Activated naive CD4-positive, alpha-beta T cell treated with anti-CD3 and anti-CD28 coated beads, Interleukin-2, amount 10 ng/mL, durations not matched to agents 7 days and 5 days (primary cell): ENCODE results near the gene ITGAL.
A peak's percentile ranks its signal among the peaks of the same experiment; 100 is the strongest.

Source experiments
- CTCF ChIA-PET: fragments of 350-600 bp; sonication (Branson Sonifier 250); formaldehyde crosslinking; loops from one replicate; lab custom pipeline; 2021; ENCODE audit warnings: antibody characterized with exemption; lab: Charles Lee
- DNase-seq: peaks from one replicate; pipeline ENCODE4 v3.0.0-alpha.2; 2020
- H3K27ac Mint-ChIP-seq: one replicate; pipeline ENCODE4 v1.8.0; 2021; ENCODE audit warnings: mild to moderate bottlenecking, moderate library complexity, mixed read lengths
- H3K27me3 Mint-ChIP-seq: one replicate; pipeline ENCODE4 v1.8.0; 2021; ENCODE audit warnings: mild to moderate bottlenecking, mixed read lengths
- H3K36me3 Mint-ChIP-seq: one replicate; pipeline ENCODE4 v1.8.0; 2021; ENCODE audit warnings: mixed read lengths
- H3K4me1 Mint-ChIP-seq: one replicate; pipeline ENCODE4 v1.8.0; 2021; ENCODE audit warnings: mixed read lengths
- H3K4me3 Mint-ChIP-seq: one replicate; pipeline ENCODE4 v1.8.0; 2021; ENCODE audit warnings: mild to moderate bottlenecking, moderate library complexity, mixed read lengths
- H3K9me3 Mint-ChIP-seq: one replicate; pipeline ENCODE4 v1.8.0; 2021; ENCODE audit warnings: mixed read lengths

The ITGAL gene

DNA sequence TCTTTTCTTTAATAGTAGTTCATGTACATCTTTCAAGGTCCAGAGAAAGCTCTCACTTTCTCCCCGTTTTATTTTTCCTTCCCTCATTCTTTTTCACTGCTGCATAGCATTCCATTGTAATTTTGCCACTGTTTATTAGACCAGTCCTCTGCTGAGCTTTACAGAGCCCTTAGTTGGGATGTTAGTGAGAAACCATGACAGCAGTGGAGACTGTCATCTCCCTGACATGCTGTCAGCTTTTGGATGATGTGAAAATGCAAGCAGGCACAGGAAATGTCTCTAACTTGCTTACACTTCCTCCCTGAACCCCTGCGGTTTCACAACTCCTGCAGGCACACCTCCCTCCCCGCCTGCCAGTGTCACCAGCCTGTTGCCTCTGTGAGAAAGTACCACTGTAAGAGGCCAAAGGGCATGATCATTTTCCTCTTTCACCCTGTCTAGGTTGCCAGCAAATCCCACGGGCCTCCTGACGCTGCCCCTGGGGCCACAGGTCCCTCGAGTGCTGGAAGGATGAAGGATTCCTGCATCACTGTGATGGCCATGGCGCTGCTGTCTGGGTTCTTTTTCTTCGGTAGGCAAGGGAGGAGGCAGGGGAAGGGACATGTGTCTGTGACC is at the start of gene ITGAL:
Gene ITGAL, plus strand, starts transcription at position 415 of the 615 bp plus-strand sequence. Its CDS starts 96 bp downstream, at position 511.
- H3K27me3 Mint-ChIP-seq, result no peaks in the 10 kb centered on the region
- peak within 1 kb of the TSS; percentile 97 for H3K27ac Mint-ChIP-seq
- peaks cover 48% of the 10 kb centered on the region for H3K36me3 Mint-ChIP-seq
- peak; percentile 91 for DNase-seq
- H3K4me3 Mint-ChIP-seq, result peak within 1 kb of the TSS; percentile 99
- CTCF ChIA-PET, result interaction anchor here (0.6 to 7.1 kb wide), 5 partner anchors 15 to 101 kb away, joined by 3 to 57 read pairs (median 8); partner anchors contain the start of gene DCTPP1
- H3K4me1 Mint-ChIP-seq, result peaks cover 73% of the 10 kb centered on the region
- H3K9me3 Mint-ChIP-seq, result no peaks in the 10 kb centered on the region

GRCh38 chr16:30428055-30428454 is 44.5 kb upstream of the ITGAL start:
- Mint-ChIP-seq H3K9me3 (no peaks in the 10 kb centered on the region), H3K4me3 (peak overlapping the region; percentile 2), H3K27ac (peak overlapping the region; percentile 8), H3K36me3 (peaks cover 24% of the 10 kb centered on the region), H3K27me3 (no peaks in the 10 kb centered on the region), H3K4me1 (peaks cover 17% of the 10 kb centered on the region)
- CTCF ChIA-PET, result no interaction called here
- no peak for DNase-seq

DNA sequence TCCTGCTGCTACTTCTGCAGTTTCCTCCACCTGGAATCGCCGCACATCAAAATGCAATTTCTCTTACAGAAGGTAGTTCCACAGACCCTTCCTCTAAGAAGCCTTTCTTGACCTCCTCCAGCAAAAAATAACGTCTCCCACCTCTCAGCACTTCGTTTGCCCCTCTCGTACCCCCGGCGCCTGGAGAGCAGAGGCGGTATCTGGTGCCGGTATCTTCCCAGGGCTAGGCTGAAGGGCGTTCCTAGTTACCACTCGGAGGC is 43.2 kb upstream of the ITGAL start:
- Mint-ChIP-seq H3K4me3 (no peak overlapping the region), H3K27ac (no peak overlapping the region)

DNA sequence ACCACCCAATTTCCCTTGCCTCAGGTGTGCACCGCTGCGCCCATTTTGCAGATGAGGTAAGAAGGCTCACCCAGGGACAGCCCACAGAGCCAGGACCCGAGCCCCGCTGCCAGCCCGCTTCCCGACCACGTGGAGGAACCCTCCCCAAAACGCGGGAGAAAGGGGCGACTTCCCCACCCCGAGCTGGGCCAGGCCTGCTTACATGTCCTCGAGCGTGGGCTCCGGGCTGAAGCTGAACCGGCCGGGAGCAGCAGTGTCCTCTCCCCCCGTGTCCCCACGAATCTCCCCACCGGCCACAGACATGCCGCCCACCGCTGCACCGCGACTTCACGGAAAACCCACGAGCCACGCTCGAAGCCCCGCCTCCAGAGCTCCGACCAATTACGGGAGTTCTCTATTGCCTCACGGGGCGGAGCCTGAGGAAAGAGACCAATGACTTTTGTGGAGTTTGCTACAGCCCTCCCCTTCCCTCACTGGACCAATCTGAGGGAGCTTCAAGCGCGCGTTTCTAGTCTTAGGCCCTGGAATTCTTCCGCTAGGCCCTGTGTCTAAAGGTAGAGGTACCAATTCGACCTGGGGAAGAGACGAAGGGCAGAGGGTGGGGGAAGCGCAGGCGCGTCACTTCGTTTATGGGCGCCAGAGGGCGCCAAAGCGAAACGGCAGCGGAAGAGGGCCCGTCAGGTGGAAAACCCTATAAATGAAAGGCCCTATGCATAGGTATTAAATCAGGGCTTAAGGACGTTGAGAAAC is 42.7 kb upstream of the ITGAL start, which contains the start of gene DCTPP1:
Gene DCTPP1, minus strand, starts transcription at position 353 of the 750 bp plus-strand sequence. Its CDS starts 50 bp downstream, at position 303.
- DNase-seq, result peak; percentile 98
- peaks cover 16% of the 10 kb centered on the region for H3K36me3 Mint-ChIP-seq
- H3K27ac Mint-ChIP-seq, result no peak within 1 kb of the TSS
- H3K9me3 Mint-ChIP-seq, result no peaks in the 10 kb centered on the region
- H3K27me3 Mint-ChIP-seq, result no peaks in the 10 kb centered on the region
- H3K4me1 Mint-ChIP-seq, result peaks cover 26% of the 10 kb centered on the region
- CTCF ChIA-PET, result interaction anchor here (0.6 to 4.0 kb wide), 45 partner anchors 9 to 338 kb away, joined by 3 to 27 read pairs (median 5); partner anchors contain the start of genes ITGAL, PRR14, SEPHS2 and TBX6
- no peak within 1 kb of the TSS for H3K4me3 Mint-ChIP-seq

More for the DNA sequence above, 43.2 kb upstream of the ITGAL start:
- Mint-ChIP-seq H3K36me3 (peaks cover 19% of the 10 kb centered on the region), H3K4me1 (peaks cover 23% of the 10 kb centered on the region), H3K9me3 (no peaks in the 10 kb centered on the region), H3K27me3 (no peaks in the 10 kb centered on the region)
- CTCF ChIA-PET, result interaction anchor here (0.6 to 4.0 kb wide), 44 partner anchors 9 to 337 kb away, joined by 3 to 27 read pairs (median 5); partner anchors contain the start of genes ITGAL, PRR14, SEPHS2 and TBX6
- DNase-seq, result no peak

- CTCF ChIA-PET, result interaction anchor here (0.6 to 4.0 kb wide), 35 partner anchors 9 to 338 kb away, joined by 3 to 27 read pairs (median 6); partner anchors contain the start of genes ITGAL, PRR14, SEPHS2 and TBX6
- Mint-ChIP-seq H3K27ac (no peak overlapping the region), H3K9me3 (no peaks in the 10 kb centered on the region)
Measured at GRCh38 chr16:30430428-30430970, 42.0 kb upstream of the ITGAL start.

DNA sequence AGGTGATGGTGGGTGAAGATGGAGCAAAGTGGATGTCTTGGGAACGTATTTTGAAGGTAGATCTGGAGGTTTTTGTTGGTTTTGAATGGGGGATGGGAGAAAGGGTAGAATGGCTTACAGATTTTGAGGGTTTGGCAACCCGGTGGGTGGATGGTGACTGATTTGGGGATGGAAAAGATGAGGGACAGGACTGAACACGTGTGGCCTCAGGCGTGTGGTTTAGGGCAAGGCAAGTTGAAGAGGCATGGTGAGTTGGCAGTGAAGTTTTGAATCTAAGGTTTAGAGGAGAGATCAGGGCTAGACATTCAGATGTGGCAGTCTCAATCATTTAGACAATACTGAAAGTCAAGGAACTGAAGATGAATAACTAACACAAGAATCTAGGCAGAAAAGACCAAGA is 37.7 kb upstream of the ITGAL start:
- Mint-ChIP-seq H3K4me3 (no peak overlapping the region), H3K9me3 (no peaks in the 10 kb centered on the region), H3K4me1 (peaks cover 15% of the 10 kb centered on the region), H3K27me3 (peaks cover 4% of the 10 kb centered on the region), H3K27ac (no peak overlapping the region), H3K36me3 (no peaks in the 10 kb centered on the region)
- CTCF ChIA-PET, result interaction anchor here (0.6 to 1.3 kb wide), 2 partner anchors 14 to 311 kb away, joined by 4 to 8 read pairs; no protein-coding TSS in a partner anchor
- DNase-seq, result no peak

More at GRCh38 chr16:30430428-30430970, 42.0 kb upstream of the ITGAL start:
- H3K4me3 Mint-ChIP-seq, result no peak overlapping the region
- H3K27me3 Mint-ChIP-seq, result no peaks in the 10 kb centered on the region
- DNase-seq, result no peak
- H3K36me3 Mint-ChIP-seq, result peaks cover 15% of the 10 kb centered on the region
- peaks cover 28% of the 10 kb centered on the region for H3K4me1 Mint-ChIP-seq

DNA sequence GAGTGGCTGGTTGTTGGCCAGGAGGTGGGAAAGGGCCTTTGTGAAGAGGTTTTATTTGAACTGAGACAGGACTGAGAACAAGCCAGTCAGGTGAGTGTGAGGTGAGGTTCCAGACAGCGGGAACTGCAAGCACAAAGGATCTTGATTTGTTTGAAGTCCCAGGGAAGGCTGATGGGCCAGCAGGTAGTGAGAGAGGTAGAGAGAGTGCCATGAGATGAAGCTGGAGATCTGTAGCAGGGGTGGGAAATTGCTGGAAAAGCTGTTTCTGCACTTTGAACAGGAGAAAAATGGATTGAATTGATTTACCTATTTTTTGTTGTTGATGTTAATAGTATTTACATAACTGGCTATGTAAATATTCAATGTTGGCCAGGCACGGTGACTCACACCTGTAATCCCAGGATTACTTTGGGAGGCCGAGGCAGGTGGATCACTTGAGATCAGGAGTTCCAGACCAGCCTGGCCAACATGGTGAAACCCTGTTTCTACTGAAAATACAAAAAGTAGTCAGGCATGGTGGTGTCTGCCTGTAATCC is 35.0 kb upstream of the ITGAL start:
- CTCF ChIA-PET, result interaction anchor here (1.0 kb wide), 1 partner anchor 91 kb away, joined by 3 read pairs; no protein-coding TSS in a partner anchor
- peaks cover 16% of the 10 kb centered on the region for H3K4me1 Mint-ChIP-seq
- H3K27me3 Mint-ChIP-seq, result peaks cover 4% of the 10 kb centered on the region
- H3K9me3 Mint-ChIP-seq, result no peaks in the 10 kb centered on the region
- DNase-seq, result no peak
- H3K27ac Mint-ChIP-seq, result no peak overlapping the region
- no peak overlapping the region for H3K4me3 Mint-ChIP-seq
- H3K36me3 Mint-ChIP-seq, result peaks cover 2% of the 10 kb centered on the region

- no peak for DNase-seq
- no peak overlapping the region for H3K27ac Mint-ChIP-seq
- H3K27me3 Mint-ChIP-seq, result peaks cover 4% of the 10 kb centered on the region
- CTCF ChIA-PET, result interaction anchor here (1.6 to 1.8 kb wide), 2 partner anchors 9 to 96 kb away, joined by 4 to 5 read pairs; partner anchors contain the start of gene DCTPP1
- peaks cover 11% of the 10 kb centered on the region for H3K36me3 Mint-ChIP-seq
- H3K4me3 Mint-ChIP-seq, result no peak overlapping the region
- H3K4me1 Mint-ChIP-seq, result peaks cover 23% of the 10 kb centered on the region
- H3K9me3 Mint-ChIP-seq, result no peaks in the 10 kb centered on the region
Measured at GRCh38 chr16:30438835-30439234, 33.7 kb upstream of the ITGAL start.

- Mint-ChIP-seq H3K4me3 (no peak overlapping the region), H3K27ac (no peak overlapping the region), H3K4me1 (peaks cover 26% of the 10 kb centered on the region), H3K9me3 (no peaks in the 10 kb centered on the region), H3K27me3 (peaks cover 4% of the 10 kb centered on the region), H3K36me3 (peaks cover 18% of the 10 kb centered on the region)
- no peak for DNase-seq
- CTCF ChIA-PET, result interaction anchor here (1.6 to 1.8 kb wide), 2 partner anchors 10 to 95 kb away, joined by 4 to 5 read pairs; partner anchors contain the start of gene DCTPP1
Measured at GRCh38 chr16:30439720-30440348, 32.7 kb upstream of the ITGAL start.

- peak overlapping the region; percentile 95 for H3K4me3 Mint-ChIP-seq
- H3K36me3 Mint-ChIP-seq, result peaks cover 27% of the 10 kb centered on the region
- no peaks in the 10 kb centered on the region for H3K27me3 Mint-ChIP-seq
- peaks cover 47% of the 10 kb centered on the region for H3K4me1 Mint-ChIP-seq
- H3K9me3 Mint-ChIP-seq, result peaks cover 2% of the 10 kb centered on the region
- H3K27ac Mint-ChIP-seq, result peak overlapping the region; percentile 20
- CTCF ChIA-PET, result interaction anchor here (1.0 to 2.6 kb wide), 4 partner anchors 13 to 171 kb away, joined by 3 to 12 read pairs (median 3); partner anchors contain the start of gene DCTPP1
- no peak for DNase-seq
Measured at GRCh38 chr16:30443631-30444030, 28.9 kb upstream of the ITGAL start.

DNA sequence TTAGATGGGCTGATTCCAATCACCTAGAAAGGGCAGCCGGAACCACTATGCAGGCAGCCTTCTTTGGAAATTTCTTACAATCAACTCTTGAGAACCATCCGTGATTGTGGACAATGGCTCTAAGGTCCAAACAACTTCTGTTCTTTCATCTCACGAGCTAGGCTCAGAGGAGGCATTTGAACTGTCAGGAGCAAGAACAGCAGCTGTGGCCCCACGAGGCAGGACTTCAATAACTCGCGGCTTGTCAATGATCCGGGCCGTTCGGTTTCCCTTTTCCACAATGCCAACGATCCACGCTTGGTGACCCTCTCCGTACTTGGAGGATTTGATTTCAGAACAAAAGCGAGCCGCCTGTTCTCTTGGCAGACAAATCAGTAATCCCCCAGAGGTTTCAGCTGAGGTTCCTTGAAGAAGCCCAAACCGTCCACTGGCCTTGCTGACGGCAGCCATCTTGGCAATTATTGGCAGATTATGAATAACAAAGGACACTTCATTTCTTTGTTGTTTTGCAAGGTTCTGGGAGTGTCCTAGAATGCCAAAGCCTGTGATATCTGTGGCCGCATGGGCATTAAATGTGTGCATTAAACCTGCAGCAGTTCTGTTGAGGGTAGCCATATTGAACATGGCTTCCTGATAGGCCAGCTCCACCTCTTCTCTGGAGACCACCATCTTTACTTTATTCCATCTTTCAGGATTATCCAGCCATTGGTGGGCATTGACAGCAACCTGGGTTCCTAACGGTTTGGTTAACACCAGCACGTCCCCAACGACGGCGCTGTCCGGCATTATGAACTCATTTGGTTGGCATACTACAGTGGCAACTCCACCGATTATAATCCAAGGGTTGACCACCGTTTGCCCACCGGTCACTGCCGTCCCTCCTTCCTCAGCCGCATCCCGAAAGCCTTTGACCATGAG is 28.1 kb upstream of the ITGAL start:
- Mint-ChIP-seq H3K27ac (peak overlapping the region; percentile 65), H3K4me3 (peak overlapping the region; percentile 95), H3K4me1 (peaks cover 49% of the 10 kb centered on the region), H3K27me3 (no peaks in the 10 kb centered on the region), H3K36me3 (peaks cover 27% of the 10 kb centered on the region), H3K9me3 (peaks cover 2% of the 10 kb centered on the region)
- no peak for DNase-seq
- CTCF ChIA-PET, result interaction anchor here (1.0 to 2.6 kb wide), 5 partner anchors 13 to 170 kb away, joined by 3 to 12 read pairs (median 3); partner anchors contain the start of gene DCTPP1

DNA sequence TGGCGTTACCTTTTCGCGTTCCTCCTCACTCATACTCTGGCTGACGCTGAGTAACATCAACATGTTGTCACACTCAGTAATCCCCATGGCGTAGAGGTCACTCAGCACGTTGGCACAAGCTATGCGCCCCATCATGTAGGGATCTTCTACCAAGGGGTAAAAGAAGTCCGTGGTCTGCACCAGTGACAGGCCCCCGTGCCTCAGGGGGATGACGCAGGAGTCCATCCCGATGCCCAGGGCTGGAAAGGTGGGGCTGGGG is 27.5 kb upstream of the ITGAL start:
- Mint-ChIP-seq H3K9me3 (peaks cover 2% of the 10 kb centered on the region), H3K4me1 (peaks cover 52% of the 10 kb centered on the region), H3K27me3 (no peaks in the 10 kb centered on the region), H3K27ac (peak overlapping the region; percentile 65), H3K36me3 (peaks cover 27% of the 10 kb centered on the region), H3K4me3 (peak overlapping the region; percentile 95)
- DNase-seq, result no peak
- CTCF ChIA-PET, result interaction anchor here (1.1 to 2.6 kb wide), 2 partner anchors 14 to 35 kb away, joined by 3 to 12 read pairs; partner anchors contain the start of gene DCTPP1
